ENCODE results near the gene PKD1. TPM values are rescaled to one million over a fixed set of nuclear protein-coding genes. Genes with fewer than 3 reads are reported as not detected.

Gene PKD1
- total RNA-seq, 3 donors from 2014 or later, result 63.9 to 233 (median 80.8) TPM

GRCh38 chr16:2173916-2174315 lies 38.2 kb upstream of the PKD1 start:
- no peaks in the 10 kb centered on the region for H3K4me1 ChIP-seq (ENCODE audit: low read depth)
- intact Hi-C loops (cut with DNase I, micrococcal nuclease), result no loop called here
- H3K36me3 ChIP-seq (ENCODE audit: low read depth), result peaks cover 3% of the 10 kb centered on the region
- TF ChIP-seq, protein P1, sequence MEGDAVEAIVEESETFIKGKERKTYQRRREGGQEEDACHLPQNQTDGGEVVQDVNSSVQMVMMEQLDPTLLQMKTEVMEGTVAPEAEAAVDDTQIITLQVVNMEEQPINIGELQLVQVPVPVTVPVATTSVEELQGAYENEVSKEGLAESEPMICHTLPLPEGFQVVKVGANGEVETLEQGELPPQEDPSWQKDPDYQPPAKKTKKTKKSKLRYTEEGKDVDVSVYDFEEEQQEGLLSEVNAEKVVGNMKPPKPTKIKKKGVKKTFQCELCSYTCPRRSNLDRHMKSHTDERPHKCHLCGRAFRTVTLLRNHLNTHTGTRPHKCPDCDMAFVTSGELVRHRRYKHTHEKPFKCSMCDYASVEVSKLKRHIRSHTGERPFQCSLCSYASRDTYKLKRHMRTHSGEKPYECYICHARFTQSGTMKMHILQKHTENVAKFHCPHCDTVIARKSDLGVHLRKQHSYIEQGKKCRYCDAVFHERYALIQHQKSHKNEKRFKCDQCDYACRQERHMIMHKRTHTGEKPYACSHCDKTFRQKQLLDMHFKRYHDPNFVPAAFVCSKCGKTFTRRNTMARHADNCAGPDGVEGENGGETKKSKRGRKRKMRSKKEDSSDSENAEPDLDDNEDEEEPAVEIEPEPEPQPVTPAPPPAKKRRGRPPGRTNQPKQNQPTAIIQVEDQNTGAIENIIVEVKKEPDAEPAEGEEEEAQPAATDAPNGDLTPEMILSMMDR (IDR thresholded peaks at IDR 0.05), result no peak
- DNase-seq (no peak), ATAC-seq (no peak)
- no peak overlapping the region for H3K4me3 ChIP-seq
- H3K9me3 ChIP-seq, result no peaks in the 10 kb centered on the region

DNA sequence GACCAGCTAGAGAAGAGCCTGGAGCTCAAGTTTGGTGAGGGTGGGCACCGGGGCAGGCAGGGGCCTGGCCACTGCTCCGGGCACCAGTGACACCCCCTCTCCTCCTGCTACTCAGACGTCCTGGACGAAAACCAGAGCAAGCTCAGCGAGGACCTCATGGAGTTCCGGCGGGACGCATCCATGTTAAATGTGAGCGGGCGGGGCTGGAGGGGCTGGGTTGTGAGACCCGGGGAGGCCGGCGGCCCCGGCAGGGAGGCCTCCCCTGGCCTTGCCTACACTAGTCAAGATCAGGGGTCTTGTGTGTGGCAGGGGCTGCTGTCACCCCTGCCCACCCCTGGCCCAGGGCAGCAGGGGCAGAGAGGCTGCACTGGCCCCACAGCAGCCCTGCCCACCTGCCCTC lies 37.7 kb upstream of the PKD1 start:
- TF ChIP-seq, protein P1 (IDR thresholded peaks at IDR 0.05), result no peak
- no peaks in the 10 kb centered on the region for H3K9me3 ChIP-seq
- H3K4me1 ChIP-seq (ENCODE audit: low read depth), result no peaks in the 10 kb centered on the region
- peaks cover 3% of the 10 kb centered on the region for H3K36me3 ChIP-seq (ENCODE audit: low read depth)
- no peak overlapping the region for H3K4me3 ChIP-seq
- DNase-seq (no peak), ATAC-seq (no peak)
- intact Hi-C loops (cut with DNase I, micrococcal nuclease), result no loop called here

DNA sequence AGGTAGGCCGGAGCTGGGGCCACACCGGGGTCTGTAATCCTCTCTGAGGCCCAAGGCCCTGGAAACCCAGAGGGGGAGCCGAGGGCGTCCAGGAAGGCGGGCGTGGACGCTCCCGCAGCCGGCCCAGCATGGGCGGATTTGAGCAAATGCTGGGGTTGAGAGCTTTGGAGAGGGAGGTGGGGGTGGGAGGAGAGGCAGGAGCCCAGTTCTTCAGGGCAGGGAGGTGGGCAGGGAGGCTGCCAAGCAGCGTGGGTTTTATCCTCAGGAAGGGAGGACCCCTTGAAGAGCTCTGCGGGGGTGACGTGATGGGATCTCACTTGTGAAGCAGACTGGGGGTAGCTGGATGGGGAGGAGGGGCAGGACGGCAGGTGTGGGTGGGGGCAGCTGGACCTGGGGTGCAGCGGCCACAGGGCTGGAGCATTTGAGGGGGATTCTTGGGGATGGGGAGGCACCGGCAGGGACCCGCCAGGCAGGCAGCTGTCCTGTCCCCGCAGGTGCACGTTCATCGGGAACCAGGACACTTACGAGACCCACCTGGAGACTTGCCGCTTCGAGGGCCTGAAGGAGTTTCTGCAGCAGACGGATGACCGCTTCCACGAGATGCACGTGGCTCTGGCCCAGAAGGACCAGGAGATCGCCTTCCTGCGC lies 37.1 kb upstream of the PKD1 start:
- ATAC-seq (no peak), DNase-seq (no peak)
- Histone ChIP-seq H3K36me3 (ENCODE audit: low read depth) (peaks cover 3% of the 10 kb centered on the region), H3K4me1 (ENCODE audit: low read depth) (no peaks in the 10 kb centered on the region), H3K9me3 (no peaks in the 10 kb centered on the region), H3K4me3 (no peak overlapping the region)
- intact Hi-C loops (cut with DNase I, micrococcal nuclease), result no loop called here
- TF ChIP-seq, protein P1 (IDR thresholded peaks at IDR 0.05), result no peak

DNA sequence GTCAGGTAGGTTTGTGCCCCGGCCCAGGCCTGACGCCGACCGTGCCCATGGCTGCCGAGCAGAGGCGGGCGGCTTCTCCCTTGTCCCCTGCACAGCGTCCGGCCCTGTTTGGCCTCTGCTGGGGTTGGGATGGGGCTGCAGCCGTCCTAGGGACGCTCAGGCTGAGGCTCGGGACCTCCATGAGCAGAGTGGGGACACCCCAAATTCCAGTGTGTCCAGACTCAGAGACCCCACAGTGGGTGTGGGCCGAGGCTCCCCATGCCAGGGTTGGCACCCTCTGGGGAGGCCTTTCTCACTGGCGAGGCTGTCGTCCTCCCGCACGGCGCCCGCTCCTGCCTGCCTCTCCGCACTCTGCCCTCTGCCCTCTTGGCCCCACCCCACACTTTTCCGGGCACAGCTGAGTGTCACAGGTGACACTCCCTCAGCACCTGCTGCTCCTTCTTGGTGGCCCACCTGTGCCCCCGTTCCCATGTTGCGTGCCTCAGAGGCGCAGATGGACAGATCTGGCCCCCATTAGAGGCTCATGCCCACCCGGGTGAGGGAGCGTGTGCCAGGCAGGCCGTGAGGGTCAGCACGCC lies 36.0 kb upstream of the PKD1 start:
- no peak for ATAC-seq
- intact Hi-C loops (cut with DNase I, micrococcal nuclease), result no loop called here
- Histone ChIP-seq H3K9me3 (no peaks in the 10 kb centered on the region), H3K36me3 (ENCODE audit: low read depth) (peaks cover 3% of the 10 kb centered on the region), H3K4me1 (ENCODE audit: low read depth) (no peaks in the 10 kb centered on the region), H3K4me3 (no peak overlapping the region)
- TF ChIP-seq, protein P1 (IDR thresholded peaks at IDR 0.05), result no peak
- no peak for DNase-seq

- no peak for DNase-seq
- TF ChIP-seq, protein P1 (IDR thresholded peaks at IDR 0.05), result no peak
- H3K4me3 ChIP-seq, result no peak overlapping the region
- H3K36me3 ChIP-seq (ENCODE audit: low read depth), result no peaks in the 10 kb centered on the region
- intact Hi-C loops (cut with DNase I, micrococcal nuclease), result no loop called here
- ATAC-seq, result no peak
- H3K4me1 ChIP-seq (ENCODE audit: low read depth), result no peaks in the 10 kb centered on the region
- no peaks in the 10 kb centered on the region for H3K9me3 ChIP-seq
Measured at GRCh38 chr16:2170587-2171435, 35.1 kb upstream of the PKD1 start.

Data from mucosa of descending colon (tissue), 3 donors.